ENCODE measurements around the gene GRM4.

DNA sequence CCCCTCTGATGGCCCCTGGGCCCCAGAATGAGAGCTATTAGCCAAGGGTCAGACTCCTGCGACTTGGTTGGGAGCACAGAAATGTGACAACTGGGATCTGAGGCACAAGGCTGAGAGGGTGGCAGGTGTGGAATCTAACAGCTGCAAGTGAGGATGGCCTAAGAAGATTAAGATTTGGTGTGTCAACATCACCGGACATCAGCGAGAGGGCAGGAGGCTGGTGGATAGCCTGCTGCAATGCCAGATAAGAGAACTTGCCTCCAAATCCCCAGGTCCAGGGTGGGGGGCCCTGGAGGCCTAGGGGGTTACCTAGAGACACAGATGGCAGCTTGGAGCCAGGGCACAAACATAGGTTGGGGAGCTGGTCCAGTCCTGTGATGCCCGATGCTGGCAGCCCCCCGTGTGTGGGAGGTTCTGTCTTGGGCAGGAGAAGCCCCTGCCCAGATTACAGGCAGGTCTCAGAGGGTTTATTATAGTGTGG is 155.8 kb downstream of the GRM4 start:
- TF ChIP-seq, protein P1, sequence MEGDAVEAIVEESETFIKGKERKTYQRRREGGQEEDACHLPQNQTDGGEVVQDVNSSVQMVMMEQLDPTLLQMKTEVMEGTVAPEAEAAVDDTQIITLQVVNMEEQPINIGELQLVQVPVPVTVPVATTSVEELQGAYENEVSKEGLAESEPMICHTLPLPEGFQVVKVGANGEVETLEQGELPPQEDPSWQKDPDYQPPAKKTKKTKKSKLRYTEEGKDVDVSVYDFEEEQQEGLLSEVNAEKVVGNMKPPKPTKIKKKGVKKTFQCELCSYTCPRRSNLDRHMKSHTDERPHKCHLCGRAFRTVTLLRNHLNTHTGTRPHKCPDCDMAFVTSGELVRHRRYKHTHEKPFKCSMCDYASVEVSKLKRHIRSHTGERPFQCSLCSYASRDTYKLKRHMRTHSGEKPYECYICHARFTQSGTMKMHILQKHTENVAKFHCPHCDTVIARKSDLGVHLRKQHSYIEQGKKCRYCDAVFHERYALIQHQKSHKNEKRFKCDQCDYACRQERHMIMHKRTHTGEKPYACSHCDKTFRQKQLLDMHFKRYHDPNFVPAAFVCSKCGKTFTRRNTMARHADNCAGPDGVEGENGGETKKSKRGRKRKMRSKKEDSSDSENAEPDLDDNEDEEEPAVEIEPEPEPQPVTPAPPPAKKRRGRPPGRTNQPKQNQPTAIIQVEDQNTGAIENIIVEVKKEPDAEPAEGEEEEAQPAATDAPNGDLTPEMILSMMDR (conservative IDR thresholded peaks at IDR 0.05) = no peak
- TF ChIP-seq EZH2 (IDR thresholded peaks at IDR 0.05; ENCODE audit: low read depth) = no peak

All from PC-9 (cell line).